ENCODE results near the gene WSB1.

Gene WSB1

DNA sequence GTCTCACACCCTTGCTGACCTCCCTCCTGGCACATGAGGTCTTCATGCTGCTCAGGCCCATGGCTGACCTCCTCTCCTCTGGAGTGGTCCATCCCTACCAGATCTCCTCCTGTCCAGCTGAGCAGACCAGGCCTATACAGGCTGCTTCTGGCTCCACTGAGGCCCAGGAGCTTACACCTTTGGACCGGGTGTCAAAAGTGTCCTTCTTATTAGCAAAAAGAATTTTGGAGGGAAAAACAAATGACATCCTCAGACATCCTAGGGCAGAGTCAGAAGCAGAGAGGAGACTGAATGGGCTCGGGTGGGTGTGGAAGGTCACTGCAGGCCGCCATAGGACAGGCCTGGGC is 38.1 kb downstream of the WSB1 start:
- Histone ChIP-seq H3K27me3 (ENCODE audit: control insufficient read depth in 5 of 5, insufficient read depth in 4 of 5, low read length in 5 of 5) (peaks cover 0 to 2% (median 0%) of the 10 kb centered on the region in 5 donors), H3K27ac (ENCODE audit: low read depth, low read length) (peak overlapping the region; percentile 93), H3K36me3 (ENCODE audit: control insufficient read depth in 5 of 5, insufficient read depth in 5 of 5, low read length in 5 of 5) (no peaks in the 10 kb centered on the region), H3K4me3 (ENCODE audit: low read depth in 1 of 5, low read length in 5 of 5) (no peak overlapping the region), H3K9ac (ENCODE audit: low read length in 5 of 5) (peak overlapping the region in 3 of 5 donors; percentile 68 to 76 (median 73)), H3K4me1 (ENCODE audit: control insufficient read depth in 5 of 5, insufficient read depth in 5 of 5, low read length in 5 of 5) (peaks cover 6 to 22% (median 21%) of the 10 kb centered on the region in 5 donors), H3K9me3 (ENCODE audit: control insufficient read depth in 5 of 5, low read length in 5 of 5) (no peaks in the 10 kb centered on the region)

DNA sequence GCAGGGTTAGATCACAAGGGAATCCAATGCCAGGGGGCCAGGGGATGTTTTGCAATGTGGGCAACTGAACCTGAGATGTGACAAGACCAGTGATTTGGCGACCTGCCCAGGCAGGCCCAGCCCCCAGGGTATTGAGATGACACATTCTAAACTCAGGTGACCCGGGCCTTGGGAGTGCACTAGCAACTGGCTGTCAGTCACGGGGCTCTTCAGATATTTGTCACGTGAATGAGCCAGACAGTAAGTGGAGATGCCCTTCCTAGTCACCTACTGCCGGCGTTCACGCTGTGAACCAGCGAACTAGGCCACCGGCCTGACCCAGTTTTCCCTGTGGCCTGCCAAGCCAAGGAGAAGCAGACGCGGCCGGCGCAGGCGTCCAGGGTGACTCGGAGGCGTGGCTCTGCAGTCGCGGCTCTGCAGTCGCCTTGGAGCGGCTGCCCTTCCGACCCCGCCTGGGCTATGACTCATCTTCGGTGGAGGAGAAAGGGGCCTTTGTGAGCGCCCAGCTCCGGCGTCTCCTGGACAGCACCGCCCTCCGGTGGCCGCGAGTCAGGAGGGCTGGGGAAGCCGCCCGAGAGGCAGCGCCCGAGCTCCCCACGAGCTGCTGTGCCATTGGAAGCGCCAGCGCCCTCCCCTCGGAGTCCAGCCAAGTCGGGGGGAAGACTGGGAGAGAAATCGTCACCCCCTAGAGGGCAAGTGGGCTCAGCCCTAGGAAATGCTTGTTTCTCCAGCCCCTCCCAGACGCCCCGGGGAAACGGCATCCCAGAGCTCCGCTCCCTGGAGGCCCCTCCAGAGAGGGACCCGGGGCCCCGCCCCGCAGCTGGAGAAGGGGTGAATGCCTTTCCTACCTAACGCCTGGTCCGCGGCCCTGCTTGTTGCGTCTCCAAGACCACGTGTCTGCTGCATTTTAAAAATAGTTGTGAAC is 38.8 kb downstream of the WSB1 start:
- H3K27ac ChIP-seq (ENCODE audit: low read depth, low read length): peak overlapping the region; percentile 93
- H3K36me3 ChIP-seq (ENCODE audit: control insufficient read depth in 5 of 5, insufficient read depth in 5 of 5, low read length in 5 of 5): no peaks in the 10 kb centered on the region
- H3K9me3 ChIP-seq (ENCODE audit: control insufficient read depth in 5 of 5, low read length in 5 of 5): no peaks in the 10 kb centered on the region
- H3K4me1 ChIP-seq (ENCODE audit: control insufficient read depth in 5 of 5, insufficient read depth in 5 of 5, low read length in 5 of 5): peaks cover 6 to 22% (median 21%) of the 10 kb centered on the region in 5 donors
- peak overlapping the region; percentile 38 to 86 (median 73) for H3K9ac ChIP-seq (ENCODE audit: low read length in 5 of 5)
- H3K27me3 ChIP-seq (ENCODE audit: control insufficient read depth in 5 of 5, insufficient read depth in 4 of 5, low read length in 5 of 5): peaks cover 0 to 2% (median 0%) of the 10 kb centered on the region in 5 donors
- peak overlapping the region; percentile 53 to 77 (median 69) for H3K4me3 ChIP-seq (ENCODE audit: low read depth in 1 of 5, low read length in 5 of 5)

DNA sequence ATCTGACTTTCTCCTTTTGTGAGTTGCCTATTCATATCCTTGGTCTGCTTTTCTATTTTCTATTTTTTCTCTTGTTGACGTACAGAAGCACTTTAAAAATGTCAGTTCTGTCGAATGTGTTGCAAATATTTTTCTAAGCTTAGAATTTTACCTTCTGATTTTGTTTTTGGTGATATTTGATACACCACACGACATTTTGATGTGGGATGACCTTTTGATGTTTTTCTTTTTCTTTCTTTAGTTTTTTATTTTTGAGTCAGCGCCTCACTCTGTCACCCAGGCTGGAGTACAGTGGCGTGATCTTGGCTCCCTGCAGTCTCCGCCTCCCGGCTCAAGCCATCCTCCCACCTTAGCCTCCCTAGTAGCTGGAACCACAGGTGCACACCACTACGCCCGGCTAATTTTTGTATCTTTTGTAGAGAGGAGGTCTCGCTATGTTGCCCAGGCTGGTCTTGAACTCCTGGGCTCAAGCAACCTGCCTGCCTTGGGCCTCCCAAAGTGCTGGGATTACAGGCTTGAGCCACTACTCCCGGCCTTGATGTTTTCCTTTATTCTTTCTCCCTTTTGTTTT is 39.6 kb downstream of the WSB1 start:
- Histone ChIP-seq H3K36me3 (ENCODE audit: control insufficient read depth in 5 of 5, insufficient read depth in 5 of 5, low read length in 5 of 5) (no peaks in the 10 kb centered on the region), H3K9ac (ENCODE audit: low read length in 5 of 5) (peak overlapping the region; percentile 38 to 86 (median 73)), H3K9me3 (ENCODE audit: control insufficient read depth in 5 of 5, low read length in 5 of 5) (no peaks in the 10 kb centered on the region), H3K27me3 (ENCODE audit: control insufficient read depth in 5 of 5, insufficient read depth in 4 of 5, low read length in 5 of 5) (peaks cover 0 to 2% (median 0%) of the 10 kb centered on the region in 5 donors), H3K27ac (ENCODE audit: low read depth, low read length) (peak overlapping the region; percentile 93), H3K4me3 (ENCODE audit: low read depth in 1 of 5, low read length in 5 of 5) (peak overlapping the region; percentile 53 to 77 (median 69)), H3K4me1 (ENCODE audit: control insufficient read depth in 5 of 5, insufficient read depth in 5 of 5, low read length in 5 of 5) (peaks cover 6 to 22% (median 21%) of the 10 kb centered on the region in 5 donors)

- H3K36me3 ChIP-seq (ENCODE audit: control insufficient read depth in 5 of 5, insufficient read depth in 5 of 5, low read length in 5 of 5): no peaks in the 10 kb centered on the region
- H3K4me3 ChIP-seq (ENCODE audit: low read depth in 1 of 5, low read length in 5 of 5): no peak overlapping the region
- H3K4me1 ChIP-seq (ENCODE audit: control insufficient read depth in 5 of 5, insufficient read depth in 5 of 5, low read length in 5 of 5): peaks cover 7 to 31% (median 29%) of the 10 kb centered on the region in 5 donors
- H3K9ac ChIP-seq (ENCODE audit: low read length in 5 of 5): no peak overlapping the region
- H3K27me3 ChIP-seq (ENCODE audit: control insufficient read depth in 5 of 5, insufficient read depth in 4 of 5, low read length in 5 of 5): peaks cover 0 to 2% (median 0%) of the 10 kb centered on the region in 5 donors
- H3K9me3 ChIP-seq (ENCODE audit: control insufficient read depth in 5 of 5, low read length in 5 of 5): no peaks in the 10 kb centered on the region
- H3K27ac ChIP-seq (ENCODE audit: low read depth, low read length): no peak overlapping the region
These were observed 42.3 kb downstream of the WSB1 start for GRCh38 chr17:27336184-27336583.

DNA sequence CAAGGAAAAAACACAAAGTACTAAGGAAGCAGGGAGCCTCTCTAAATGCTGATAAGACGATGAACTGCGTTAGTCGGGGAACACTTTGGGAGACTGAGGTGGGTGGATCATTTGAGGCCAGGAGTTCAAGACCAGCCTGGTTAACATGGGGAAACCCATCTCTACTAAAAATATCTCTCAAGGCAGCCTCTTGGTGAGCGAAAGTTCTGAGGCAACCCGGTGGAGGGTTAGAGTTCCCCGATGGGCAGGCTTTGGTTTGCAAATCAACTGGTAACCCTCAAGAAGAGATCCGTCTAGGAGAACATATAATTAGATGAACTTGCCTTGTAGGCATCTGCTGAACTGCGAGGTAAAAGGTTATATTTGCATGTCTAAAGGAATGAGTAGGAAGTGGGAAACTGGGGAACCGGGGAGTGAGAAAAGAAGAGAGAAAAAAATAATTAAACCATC is 44.6 kb downstream of the WSB1 start:
- Histone ChIP-seq H3K27me3 (ENCODE audit: control insufficient read depth in 5 of 5, insufficient read depth in 4 of 5, low read length in 5 of 5) (no peaks in the 10 kb centered on the region), H3K27ac (ENCODE audit: low read depth, low read length) (no peak overlapping the region), H3K9me3 (ENCODE audit: control insufficient read depth in 5 of 5, low read length in 5 of 5) (no peaks in the 10 kb centered on the region), H3K36me3 (ENCODE audit: control insufficient read depth in 5 of 5, insufficient read depth in 5 of 5, low read length in 5 of 5) (no peaks in the 10 kb centered on the region), H3K4me3 (ENCODE audit: low read depth in 1 of 5, low read length in 5 of 5) (no peak overlapping the region), H3K4me1 (ENCODE audit: control insufficient read depth in 5 of 5, insufficient read depth in 5 of 5, low read length in 5 of 5) (peaks cover 2 to 25% (median 19%) of the 10 kb centered on the region in 5 donors), H3K9ac (ENCODE audit: low read length in 5 of 5) (no peak overlapping the region)

DNA sequence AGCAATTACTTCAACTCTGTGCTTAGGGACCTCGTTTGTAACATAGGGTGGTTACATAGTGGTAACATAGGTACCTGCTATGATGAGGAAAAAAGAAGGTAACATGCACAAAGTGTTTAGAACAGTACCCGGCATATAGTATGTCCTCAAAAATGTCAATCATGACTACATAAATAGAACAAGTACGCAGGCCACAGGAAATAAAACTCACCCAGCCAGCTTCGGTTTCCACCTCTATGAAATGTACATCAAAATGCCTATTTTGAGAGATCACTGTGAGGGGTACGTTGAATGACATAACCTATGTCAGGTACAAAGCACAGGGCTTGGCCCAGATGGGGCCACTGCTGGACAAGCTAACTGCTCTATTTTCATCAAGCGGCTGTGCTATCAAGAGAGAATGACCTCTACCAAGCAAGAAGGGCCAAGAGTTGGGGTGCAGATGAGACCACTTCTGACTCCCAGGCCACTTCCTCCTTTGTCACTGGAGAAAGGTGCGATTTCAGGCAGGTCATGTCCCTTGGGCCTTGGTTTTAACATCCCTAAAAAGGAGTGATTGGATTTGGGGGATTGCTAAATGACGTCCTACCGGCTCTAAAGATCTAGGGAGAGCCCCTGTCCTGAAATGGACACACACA is 45.4 kb downstream of the WSB1 start:
- Histone ChIP-seq H3K9me3 (ENCODE audit: control insufficient read depth in 5 of 5, low read length in 5 of 5) (no peaks in the 10 kb centered on the region), H3K36me3 (ENCODE audit: control insufficient read depth in 5 of 5, insufficient read depth in 5 of 5, low read length in 5 of 5) (no peaks in the 10 kb centered on the region), H3K4me1 (ENCODE audit: control insufficient read depth in 5 of 5, insufficient read depth in 5 of 5, low read length in 5 of 5) (peaks cover 7 to 25% (median 20%) of the 10 kb centered on the region in 5 donors), H3K4me3 (ENCODE audit: low read depth in 1 of 5, low read length in 5 of 5) (no peak overlapping the region), H3K9ac (ENCODE audit: low read length in 5 of 5) (no peak overlapping the region), H3K27ac (ENCODE audit: low read depth, low read length) (no peak overlapping the region), H3K27me3 (ENCODE audit: control insufficient read depth in 5 of 5, insufficient read depth in 4 of 5, low read length in 5 of 5) (no peaks in the 10 kb centered on the region)

GRCh38 chr17:27339836-27340550 is 46.1 kb downstream of the WSB1 start:
- H3K36me3 ChIP-seq (ENCODE audit: control insufficient read depth in 5 of 5, insufficient read depth in 5 of 5, low read length in 5 of 5): no peaks in the 10 kb centered on the region

DNA sequence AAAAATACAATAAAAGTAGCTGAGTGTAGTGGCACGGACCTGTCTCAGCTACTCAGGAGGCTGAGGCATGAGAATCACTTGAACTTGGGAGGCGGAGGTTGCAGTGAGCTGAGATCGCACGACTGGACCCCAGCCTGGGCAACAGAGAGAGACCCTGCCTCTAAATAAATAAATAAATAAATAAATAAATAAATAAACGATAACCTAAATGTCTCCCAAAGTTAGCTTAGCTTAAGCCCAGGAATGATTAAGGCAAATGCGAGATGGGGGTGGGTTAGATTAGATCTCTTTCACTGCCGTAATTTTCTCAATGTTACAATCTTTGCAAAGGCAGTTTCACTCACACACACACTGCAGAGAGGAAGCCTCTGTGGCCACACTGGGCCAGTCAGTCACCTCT is 46.7 kb downstream of the WSB1 start:
- H3K4me1 ChIP-seq (ENCODE audit: control insufficient read depth in 5 of 5, insufficient read depth in 5 of 5, low read length in 5 of 5): peaks cover 7 to 34% (median 23%) of the 10 kb centered on the region in 5 donors
- peak overlapping the region in 1 of 5 donors; percentile 7 for H3K4me3 ChIP-seq (ENCODE audit: low read depth in 1 of 5, low read length in 5 of 5)
- no peak overlapping the region for H3K9ac ChIP-seq (ENCODE audit: low read length in 5 of 5)
- no peak overlapping the region for H3K27ac ChIP-seq (ENCODE audit: low read depth, low read length)
- no peaks in the 10 kb centered on the region for H3K36me3 ChIP-seq (ENCODE audit: control insufficient read depth in 5 of 5, insufficient read depth in 5 of 5, low read length in 5 of 5)
- no peaks in the 10 kb centered on the region for H3K9me3 ChIP-seq (ENCODE audit: control insufficient read depth in 5 of 5, low read length in 5 of 5)
- no peaks in the 10 kb centered on the region for H3K27me3 ChIP-seq (ENCODE audit: control insufficient read depth in 5 of 5, insufficient read depth in 4 of 5, low read length in 5 of 5)

More at GRCh38 chr17:27339836-27340550, 46.1 kb downstream of the WSB1 start:
- H3K27ac ChIP-seq (ENCODE audit: low read depth, low read length): no peak overlapping the region
- H3K27me3 ChIP-seq (ENCODE audit: control insufficient read depth in 5 of 5, insufficient read depth in 4 of 5, low read length in 5 of 5): no peaks in the 10 kb centered on the region
- H3K4me1 ChIP-seq (ENCODE audit: control insufficient read depth in 5 of 5, insufficient read depth in 5 of 5, low read length in 5 of 5): peaks cover 7 to 32% (median 23%) of the 10 kb centered on the region in 5 donors
- H3K4me3 ChIP-seq (ENCODE audit: low read depth in 1 of 5, low read length in 5 of 5): no peak overlapping the region
- no peak overlapping the region for H3K9ac ChIP-seq (ENCODE audit: low read length in 5 of 5)
- no peaks in the 10 kb centered on the region for H3K9me3 ChIP-seq (ENCODE audit: control insufficient read depth in 5 of 5, low read length in 5 of 5)

DNA sequence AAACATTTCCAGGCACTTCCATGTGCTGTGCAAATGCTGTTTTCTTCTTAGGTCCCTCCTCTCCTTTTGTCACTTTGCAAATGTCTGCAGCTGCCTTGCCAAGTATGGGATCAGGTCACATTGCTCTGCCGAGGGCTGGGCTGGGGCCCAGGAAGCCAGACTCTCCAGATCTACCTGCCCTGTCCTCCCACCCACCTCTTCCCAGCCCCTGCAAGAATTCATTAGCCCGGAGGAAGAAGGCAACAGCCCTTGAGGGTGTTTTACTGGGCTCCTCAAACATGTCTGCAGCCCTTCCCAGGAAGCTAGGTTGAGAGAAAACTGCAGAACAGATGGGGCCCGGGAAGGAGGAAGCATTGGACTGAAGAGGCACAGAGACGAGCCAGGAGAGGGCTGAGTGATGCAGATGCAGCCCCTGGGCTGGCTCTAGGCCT is 47.1 kb downstream of the WSB1 start:
- H3K36me3 ChIP-seq (ENCODE audit: control insufficient read depth in 5 of 5, insufficient read depth in 5 of 5, low read length in 5 of 5): no peaks in the 10 kb centered on the region
- H3K9me3 ChIP-seq (ENCODE audit: control insufficient read depth in 5 of 5, low read length in 5 of 5): no peaks in the 10 kb centered on the region
- no peaks in the 10 kb centered on the region for H3K27me3 ChIP-seq (ENCODE audit: control insufficient read depth in 5 of 5, insufficient read depth in 4 of 5, low read length in 5 of 5)
- peak overlapping the region in 1 of 5 donors; percentile 7 for H3K4me3 ChIP-seq (ENCODE audit: low read depth in 1 of 5, low read length in 5 of 5)
- no peak overlapping the region for H3K27ac ChIP-seq (ENCODE audit: low read depth, low read length)
- peak overlapping the region in 1 of 5 donors; percentile 35 for H3K9ac ChIP-seq (ENCODE audit: low read length in 5 of 5)
- peaks cover 7 to 34% (median 23%) of the 10 kb centered on the region in 5 donors for H3K4me1 ChIP-seq (ENCODE audit: control insufficient read depth in 5 of 5, insufficient read depth in 5 of 5, low read length in 5 of 5)

Measured in subcutaneous abdominal adipose tissue (tissue), 5 donors.